GM23338 (cell line): ENCODE measurements around the gene DNAJC17. TPM values are rescaled to one million over a fixed set of nuclear protein-coding genes. Genes with fewer than 3 reads are reported as not detected.

Experiments used
- ATAC-seq: fragments of 200-7000 bp; cut with Tn5 transposase; 3 replicates; pipeline ENCODE4 v1.9.1; 2020
- DNase-seq: peaks from one replicate; pipeline ENCODE4 v3.0.0-alpha.2; 2015; ENCODE audit warnings: low spot score
- H2AFZ ChIP-seq: fragments of 200-600 bp; sonication (generic); 2 replicates; pipeline ENCODE4 v1.8.0; 2016; ENCODE audit warnings: antibody characterized with exemption, mild to moderate bottlenecking, moderate library complexity
- H3F3A ChIP-seq: fragments of 200-600 bp; sonication (generic); replicated peaks from 2 replicates; pipeline ENCODE4 v1.8.0; 2017; ENCODE audit warnings: antibody characterized with exemption, mixed run types, low read depth
- H3K27ac ChIP-seq: fragments of 200-600 bp; sonication (generic); 2 replicates; pipeline ENCODE4 v1.6.1; 2016; ENCODE audit warnings: low read depth
- H3K27me3 ChIP-seq: fragments of 200-600 bp; sonication (generic); 2 replicates; pipeline ENCODE4 v1.8.0; 2016; ENCODE audit warnings: mild to moderate bottlenecking, mixed run types, moderate library complexity; ENCODE audit not compliant: insufficient read depth
- H3K36me3 ChIP-seq: fragments of 200-600 bp; sonication (generic); 2 replicates; pipeline ENCODE4 v1.8.0; 2016; ENCODE audit warnings: mild to moderate bottlenecking; ENCODE audit not compliant: insufficient read depth
- H3K4me1 ChIP-seq: fragments of 200-600 bp; sonication (generic); 2 replicates; pipeline ENCODE4 v1.8.0; 2016; ENCODE audit warnings: mild to moderate bottlenecking, moderate library complexity; ENCODE audit not compliant: insufficient read depth
- H3K4me2 ChIP-seq: fragments of 200-600 bp; sonication (generic); 2 replicates; pipeline ENCODE4 v1.7.1; 2017; ENCODE audit warnings: mixed run types
- H3K4me3 ChIP-seq: fragments of 200-600 bp; sonication (generic); 2 replicates; pipeline ENCODE4 v1.6.1; 2016; ENCODE audit warnings: mixed run types
- H3K79me2 ChIP-seq: fragments of 200-600 bp; sonication (generic); replicated peaks from 2 replicates; pipeline ENCODE4 v1.8.0; 2017; ENCODE audit warnings: mild to moderate bottlenecking; ENCODE audit not compliant: insufficient read depth
- H3K9me2 ChIP-seq: fragments of 200-600 bp; sonication (generic); 2 replicates; pipeline ENCODE4 v1.8.0; 2017; ENCODE audit not compliant: insufficient read depth
- H4K20me1 ChIP-seq: fragments of 200-600 bp; sonication (generic); replicated peaks from 2 replicates; pipeline ENCODE4 v1.8.0; 2017; ENCODE audit warnings: mild to moderate bottlenecking; ENCODE audit not compliant: insufficient read depth
- H3K27ac Mint-ChIP-seq: 2 replicates; pipeline ENCODE4 v1.8.0; 2020; ENCODE audit warnings: inconsistent platforms, mild to moderate bottlenecking, moderate library complexity, mixed read lengths
- H3K27me3 Mint-ChIP-seq: 3 replicates; pipeline ENCODE4 v1.8.0; 2022; ENCODE audit warnings: low read depth, mild to moderate bottlenecking, moderate library complexity, mixed read lengths, inconsistent platforms; ENCODE audit not compliant: insufficient read depth, poor library complexity
- H3K36me3 Mint-ChIP-seq: 3 replicates; pipeline ENCODE4 v1.8.0; 2021; ENCODE audit warnings: low read depth, mild to moderate bottlenecking, inconsistent platforms, moderate library complexity, mixed read lengths
- H3K4me1 Mint-ChIP-seq: 3 replicates; pipeline ENCODE4 v1.8.0; 2020; ENCODE audit warnings: mild to moderate bottlenecking, inconsistent platforms, mixed read lengths
- H3K4me3 Mint-ChIP-seq: 3 replicates; pipeline ENCODE4 v1.8.0; 2021; ENCODE audit warnings: moderate library complexity, mild to moderate bottlenecking, inconsistent platforms, mixed read lengths
- H3K9me3 Mint-ChIP-seq: 3 replicates; pipeline ENCODE4 v1.8.0; 2020; ENCODE audit warnings: moderate library complexity, mild to moderate bottlenecking, inconsistent platforms, mixed read lengths
- CREB1 ChIP-seq: fragments of 250-450 bp; sonication (Bioruptor Pico); IDR thresholded peaks from 2 replicates; pipeline ENCODE4 v1.5.0; 2020; ENCODE audit warnings: low read depth, mild to moderate bottlenecking, moderate library complexity
- EZH2 ChIP-seq: fragments of 200-600 bp; sonication (generic); IDR thresholded peaks from one replicate; pipeline ENCODE4 v1.8.0; 2017; ENCODE audit warnings: antibody characterized with exemption, mild to moderate bottlenecking, low read depth; ENCODE audit not compliant: unreplicated experiment
- EZH2phosphoT487 ChIP-seq: fragments of 200-600 bp; sonication (generic); IDR thresholded peaks from one replicate; pipeline ENCODE4 v1.8.1; 2018; ENCODE audit warnings: antibody characterized with exemption; ENCODE audit not compliant: unreplicated experiment
- JUNB ChIP-seq: IDR thresholded peaks from one replicate; pipeline ENCODE4 v1.6.1; 2016; ENCODE audit warnings: antibody characterized with exemption; ENCODE audit not compliant: unreplicated experiment
- NANOG ChIP-seq: IDR thresholded peaks from 2 replicates; pipeline ENCODE4 v1.6.1; 2016; ENCODE audit warnings: antibody characterized with exemption, borderline replicate concordance
- POLR2AphosphoS5 ChIP-seq: IDR thresholded peaks from 2 replicates; pipeline ENCODE4 v1.6.1; 2016; ENCODE audit warnings: antibody characterized with exemption, low read depth
- ZNF114 ChIP-seq: fragments of 250-450 bp; sonication (Bioruptor Pico); IDR thresholded peaks from 2 replicates; pipeline ENCODE4 v1.5.0; 2020; ENCODE audit warnings: mild to moderate bottlenecking, moderate library complexity
- ZNF331 ChIP-seq: fragments of 250-450 bp; sonication (Bioruptor Pico); IDR thresholded peaks from 2 replicates; pipeline ENCODE4 v1.5.0; 2020; ENCODE audit warnings: low read depth, mild to moderate bottlenecking, moderate library complexity
- polyA plus RNA-seq: library from polyadenylated mRNA; unstranded; fragments of >200 nt; fragmentation: Nextera tagmentation; extraction: Ambion mirVana; gene quantifications from 2 replicates; pipeline ENCODE4 v1.2.1, GENCODE V29; 2016
- total RNA-seq: library from RNA; depleted of rRNA; stranded (reverse); fragments of >200 nt; shearing (Covaris generic); gene quantifications from 2 replicates; pipeline ENCODE4 v1.2.3, GENCODE V29; 2014
- TF ChIP-seq, protein P1 (sequence below): IDR thresholded peaks from 2 replicates; pipeline ENCODE4 v1.6.1; 2016; ENCODE audit warnings: antibody characterized with exemption
- TF ChIP-seq, protein P2 (sequence below), 2 experiments: fragments of 200-600 bp in 1 of 2; sonication (generic) in 1 of 2; conservative IDR thresholded peaks; 2 replicates each; pipeline versions ENCODE4 v1.5.1 to v1.6.1; 2016 to 2017; ENCODE audit warnings: antibody characterized with exemption in 2 of 2, low read depth in 2 of 2, mild to moderate bottlenecking in 2 of 2, moderate library complexity in 1 of 2
- TF ChIP-seq, protein P3 (sequence below): IDR thresholded peaks from one replicate; pipeline ENCODE4 v1.6.1; 2018; ENCODE audit warnings: antibody characterized with exemption; ENCODE audit not compliant: unreplicated experiment

DNAJC17 gene
- total and polyA plus RNA-seq, 2 experiments from 2014 or later, result 23.0 to 77.6 TPM

DNA sequence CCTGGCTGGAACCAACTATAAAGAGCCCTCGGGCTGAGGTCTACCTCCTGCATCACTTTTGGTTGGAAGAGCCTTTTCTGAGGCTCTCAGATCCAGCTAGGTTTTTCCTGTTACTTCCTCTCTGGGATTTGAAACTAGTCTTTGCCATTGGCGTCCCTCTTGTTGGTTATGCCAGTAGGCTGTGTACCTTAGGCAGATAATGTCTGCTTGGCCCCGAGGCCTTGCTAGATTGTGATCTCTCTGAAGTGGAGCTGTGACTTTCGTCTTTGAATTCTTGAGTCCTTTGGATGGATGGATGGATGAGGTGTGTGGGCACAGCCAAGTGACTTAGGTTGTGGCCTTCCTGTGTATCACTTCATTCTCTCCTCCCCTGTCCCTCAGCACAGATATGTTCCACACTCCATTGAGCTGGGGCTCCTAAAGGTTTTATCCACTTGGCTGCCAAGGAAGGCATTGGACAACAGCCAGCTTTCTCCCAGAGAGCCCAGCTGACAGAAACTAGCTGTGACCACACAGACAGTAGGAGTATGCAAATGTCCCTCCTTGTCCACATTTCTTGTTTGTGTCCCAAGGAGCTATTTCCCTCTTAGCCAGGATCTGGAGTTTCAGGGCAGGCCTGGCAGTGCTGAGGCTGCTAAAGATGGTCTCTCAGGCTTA is 7.9 kb upstream of the DNAJC17 start:
- DNase-seq (no peak), ATAC-seq (no peak)
- no peak overlapping the region for H2AFZ ChIP-seq
- no peaks in the 10 kb centered on the region for H3K79me2 ChIP-seq
- Mint-ChIP-seq H3K4me1 (no peaks in the 10 kb centered on the region), H3K27ac (no peak overlapping the region), H3K4me3 (no peak overlapping the region), H3K36me3 (peaks cover 6% of the 10 kb centered on the region; the same call in 1 of the 3 replicates), H3K9me3 (no peaks in the 10 kb centered on the region), H3K27me3 (peaks cover 6% of the 10 kb centered on the region)
- H3K27ac ChIP-seq, result no peak overlapping the region
- no peak overlapping the region for H3K4me2 ChIP-seq
- H4K20me1 ChIP-seq, result no peaks in the 10 kb centered on the region
- H3F3A ChIP-seq, result no peaks in the 10 kb centered on the region
- H3K27me3 ChIP-seq, result no peaks in the 10 kb centered on the region
- no peaks in the 10 kb centered on the region for H3K9me2 ChIP-seq
- H3K4me3 ChIP-seq, result no peak overlapping the region
- no peaks in the 10 kb centered on the region for H3K4me1 ChIP-seq
- TF ChIP-seq ZNF114 (CRISPR knock-in tag) (no peak), CREB1 (CRISPR knock-in tag) (no peak)
- TF ChIP-seq, protein P1, sequence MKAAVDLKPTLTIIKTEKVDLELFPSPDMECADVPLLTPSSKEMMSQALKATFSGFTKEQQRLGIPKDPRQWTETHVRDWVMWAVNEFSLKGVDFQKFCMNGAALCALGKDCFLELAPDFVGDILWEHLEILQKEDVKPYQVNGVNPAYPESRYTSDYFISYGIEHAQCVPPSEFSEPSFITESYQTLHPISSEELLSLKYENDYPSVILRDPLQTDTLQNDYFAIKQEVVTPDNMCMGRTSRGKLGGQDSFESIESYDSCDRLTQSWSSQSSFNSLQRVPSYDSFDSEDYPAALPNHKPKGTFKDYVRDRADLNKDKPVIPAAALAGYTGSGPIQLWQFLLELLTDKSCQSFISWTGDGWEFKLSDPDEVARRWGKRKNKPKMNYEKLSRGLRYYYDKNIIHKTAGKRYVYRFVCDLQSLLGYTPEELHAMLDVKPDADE, result no peak
- TF ChIP-seq, protein P2, sequence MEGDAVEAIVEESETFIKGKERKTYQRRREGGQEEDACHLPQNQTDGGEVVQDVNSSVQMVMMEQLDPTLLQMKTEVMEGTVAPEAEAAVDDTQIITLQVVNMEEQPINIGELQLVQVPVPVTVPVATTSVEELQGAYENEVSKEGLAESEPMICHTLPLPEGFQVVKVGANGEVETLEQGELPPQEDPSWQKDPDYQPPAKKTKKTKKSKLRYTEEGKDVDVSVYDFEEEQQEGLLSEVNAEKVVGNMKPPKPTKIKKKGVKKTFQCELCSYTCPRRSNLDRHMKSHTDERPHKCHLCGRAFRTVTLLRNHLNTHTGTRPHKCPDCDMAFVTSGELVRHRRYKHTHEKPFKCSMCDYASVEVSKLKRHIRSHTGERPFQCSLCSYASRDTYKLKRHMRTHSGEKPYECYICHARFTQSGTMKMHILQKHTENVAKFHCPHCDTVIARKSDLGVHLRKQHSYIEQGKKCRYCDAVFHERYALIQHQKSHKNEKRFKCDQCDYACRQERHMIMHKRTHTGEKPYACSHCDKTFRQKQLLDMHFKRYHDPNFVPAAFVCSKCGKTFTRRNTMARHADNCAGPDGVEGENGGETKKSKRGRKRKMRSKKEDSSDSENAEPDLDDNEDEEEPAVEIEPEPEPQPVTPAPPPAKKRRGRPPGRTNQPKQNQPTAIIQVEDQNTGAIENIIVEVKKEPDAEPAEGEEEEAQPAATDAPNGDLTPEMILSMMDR (conservative IDR thresholded peaks at IDR 0.05; ENCODE audit: low read depth in 2 of 2), result no peak
- H3K36me3 ChIP-seq, result no peaks in the 10 kb centered on the region

DNA sequence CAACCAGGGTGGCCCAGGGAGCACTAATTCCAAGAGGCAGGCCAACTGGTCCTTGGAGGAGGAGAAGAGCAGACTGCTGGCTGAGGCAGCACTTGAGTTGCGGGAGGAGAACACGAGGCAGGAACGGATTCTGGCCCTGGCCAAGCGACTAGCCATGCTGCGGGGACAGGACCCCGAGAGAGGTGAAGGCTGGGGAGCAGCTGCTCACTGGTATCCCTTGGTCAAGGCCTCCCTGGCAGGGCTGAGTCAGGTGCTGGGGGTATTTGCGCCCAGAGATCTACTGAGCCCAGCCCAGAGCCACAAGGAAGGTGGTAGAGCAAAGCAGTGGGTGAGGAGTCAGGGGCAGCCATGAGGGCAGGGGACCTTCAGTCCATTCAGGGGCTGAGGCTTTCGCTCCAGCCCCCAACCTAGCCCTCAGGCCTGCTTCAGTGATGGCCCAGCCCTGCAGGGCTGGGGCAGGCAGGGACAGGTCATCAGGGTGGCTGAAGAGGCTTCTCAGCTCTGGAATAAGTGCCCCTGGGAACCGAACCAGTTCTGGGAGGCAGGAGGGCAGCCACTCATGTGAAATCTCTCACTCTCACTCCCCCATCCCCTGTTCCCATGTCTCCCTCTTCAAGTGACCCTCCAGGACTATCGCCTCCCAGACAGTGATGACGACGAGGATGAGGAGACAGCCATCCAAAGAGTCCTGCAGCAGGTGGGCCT is 5.6 kb upstream of the DNAJC17 start:
- Histone ChIP-seq H4K20me1 (no peaks in the 10 kb centered on the region), H3K4me2 (no peak overlapping the region), H3K9me2 (no peaks in the 10 kb centered on the region), H3K4me3 (no peak overlapping the region), H3F3A (0 out of 2 replicates have a peak, but pooled peaks cover 8% of the 10 kb centered on the region), H3K27me3 (no peaks in the 10 kb centered on the region), H3K27ac (no peak overlapping the region), H3K4me1 (0 out of 2 replicates have a peak, but pooled peaks cover 2% of the 10 kb centered on the region), H2AFZ (no peak overlapping the region), H3K79me2 (no peaks in the 10 kb centered on the region), H3K36me3 (no peaks in the 10 kb centered on the region)
- Mint-ChIP-seq H3K27ac (no peak overlapping the region), H3K4me3 (no peak overlapping the region), H3K4me1 (peaks cover 10% of the 10 kb centered on the region), H3K9me3 (no peaks in the 10 kb centered on the region), H3K27me3 (peaks cover 9% of the 10 kb centered on the region), H3K36me3 (peaks cover 6% of the 10 kb centered on the region; the same call in 1 of the 3 replicates)
- no peak for ATAC-seq
- DNase-seq, result no peak
- TF ChIP-seq NANOG, result no peak
- no peak for TF ChIP-seq JUNB
- TF ChIP-seq, protein P3, sequence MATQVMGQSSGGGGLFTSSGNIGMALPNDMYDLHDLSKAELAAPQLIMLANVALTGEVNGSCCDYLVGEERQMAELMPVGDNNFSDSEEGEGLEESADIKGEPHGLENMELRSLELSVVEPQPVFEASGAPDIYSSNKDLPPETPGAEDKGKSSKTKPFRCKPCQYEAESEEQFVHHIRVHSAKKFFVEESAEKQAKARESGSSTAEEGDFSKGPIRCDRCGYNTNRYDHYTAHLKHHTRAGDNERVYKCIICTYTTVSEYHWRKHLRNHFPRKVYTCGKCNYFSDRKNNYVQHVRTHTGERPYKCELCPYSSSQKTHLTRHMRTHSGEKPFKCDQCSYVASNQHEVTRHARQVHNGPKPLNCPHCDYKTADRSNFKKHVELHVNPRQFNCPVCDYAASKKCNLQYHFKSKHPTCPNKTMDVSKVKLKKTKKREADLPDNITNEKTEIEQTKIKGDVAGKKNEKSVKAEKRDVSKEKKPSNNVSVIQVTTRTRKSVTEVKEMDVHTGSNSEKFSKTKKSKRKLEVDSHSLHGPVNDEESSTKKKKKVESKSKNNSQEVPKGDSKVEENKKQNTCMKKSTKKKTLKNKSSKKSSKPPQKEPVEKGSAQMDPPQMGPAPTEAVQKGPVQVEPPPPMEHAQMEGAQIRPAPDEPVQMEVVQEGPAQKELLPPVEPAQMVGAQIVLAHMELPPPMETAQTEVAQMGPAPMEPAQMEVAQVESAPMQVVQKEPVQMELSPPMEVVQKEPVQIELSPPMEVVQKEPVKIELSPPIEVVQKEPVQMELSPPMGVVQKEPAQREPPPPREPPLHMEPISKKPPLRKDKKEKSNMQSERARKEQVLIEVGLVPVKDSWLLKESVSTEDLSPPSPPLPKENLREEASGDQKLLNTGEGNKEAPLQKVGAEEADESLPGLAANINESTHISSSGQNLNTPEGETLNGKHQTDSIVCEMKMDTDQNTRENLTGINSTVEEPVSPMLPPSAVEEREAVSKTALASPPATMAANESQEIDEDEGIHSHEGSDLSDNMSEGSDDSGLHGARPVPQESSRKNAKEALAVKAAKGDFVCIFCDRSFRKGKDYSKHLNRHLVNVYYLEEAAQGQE, result no peak
- no peak for TF ChIP-seq CREB1 (CRISPR knock-in tag)
- TF ChIP-seq, protein P2 (conservative IDR thresholded peaks at IDR 0.05; ENCODE audit: low read depth in 2 of 2), result no peak
- TF ChIP-seq, protein P1, result no peak
- no peak for TF ChIP-seq POLR2AphosphoS5
- no peak for TF ChIP-seq EZH2
- no peak for TF ChIP-seq EZH2phosphoT487
- TF ChIP-seq ZNF331 (CRISPR knock-in tag), result no peak
